Measurements from ENCODE around the gene TGM2. TPM values are rescaled to one million over a fixed set of nuclear protein-coding genes. Genes with fewer than 3 reads are reported as not detected.

TGM2 gene
- total RNA-seq, 2 experiments from 2014 or later = 0.06 to 0.27 TPM

GRCh38 chr20:38199501-38200390 is 34.7 kb upstream of the TGM2 start:
- Mint-ChIP-seq H3K27me3 (peaks cover 23% of the 10 kb centered on the region), H3K27ac (no peak overlapping the region), H3K4me1 (ENCODE audit: low read depth) (no peaks in the 10 kb centered on the region), H3K9me3 (no peaks in the 10 kb centered on the region), H3K4me3 (no peak overlapping the region), H3K36me3 (ENCODE audit: low read depth) (no peaks in the 10 kb centered on the region)
- Histone ChIP-seq H3K36me3 (ENCODE audit: insufficient read depth, low read length) (no peaks in the 10 kb centered on the region), H3K9me3 (ENCODE audit: control insufficient read depth in 1 of 2, insufficient read depth in 1 of 2, low read length in 2 of 2) (no peaks in the 10 kb centered on the region), H3K4me1 (ENCODE audit: insufficient read depth, low read length) (no peaks in the 10 kb centered on the region), H3K27ac (ENCODE audit: low read depth in 1 of 2, low read length in 2 of 2) (no peak overlapping the region), H3K4me3 (ENCODE audit: low read length) (no peak overlapping the region), H3K27me3 (ENCODE audit: control insufficient read depth in 1 of 2, insufficient read depth in 2 of 2, low read length in 2 of 2) (peaks cover 0 to 3% of the 10 kb centered on the region in 2 experiments)
- no peak for ATAC-seq (ENCODE audit: poor library complexity)
- intact Hi-C loops (cut with DNase I, micrococcal nuclease) = no loop called here
- ChIA-PET POLR2A (no interaction called here), CTCF (no interaction called here)
- DNase-seq = no peak
- TF ChIP-seq, protein P1, sequence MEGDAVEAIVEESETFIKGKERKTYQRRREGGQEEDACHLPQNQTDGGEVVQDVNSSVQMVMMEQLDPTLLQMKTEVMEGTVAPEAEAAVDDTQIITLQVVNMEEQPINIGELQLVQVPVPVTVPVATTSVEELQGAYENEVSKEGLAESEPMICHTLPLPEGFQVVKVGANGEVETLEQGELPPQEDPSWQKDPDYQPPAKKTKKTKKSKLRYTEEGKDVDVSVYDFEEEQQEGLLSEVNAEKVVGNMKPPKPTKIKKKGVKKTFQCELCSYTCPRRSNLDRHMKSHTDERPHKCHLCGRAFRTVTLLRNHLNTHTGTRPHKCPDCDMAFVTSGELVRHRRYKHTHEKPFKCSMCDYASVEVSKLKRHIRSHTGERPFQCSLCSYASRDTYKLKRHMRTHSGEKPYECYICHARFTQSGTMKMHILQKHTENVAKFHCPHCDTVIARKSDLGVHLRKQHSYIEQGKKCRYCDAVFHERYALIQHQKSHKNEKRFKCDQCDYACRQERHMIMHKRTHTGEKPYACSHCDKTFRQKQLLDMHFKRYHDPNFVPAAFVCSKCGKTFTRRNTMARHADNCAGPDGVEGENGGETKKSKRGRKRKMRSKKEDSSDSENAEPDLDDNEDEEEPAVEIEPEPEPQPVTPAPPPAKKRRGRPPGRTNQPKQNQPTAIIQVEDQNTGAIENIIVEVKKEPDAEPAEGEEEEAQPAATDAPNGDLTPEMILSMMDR (IDR thresholded peaks at IDR 0.05) = no peak

DNA sequence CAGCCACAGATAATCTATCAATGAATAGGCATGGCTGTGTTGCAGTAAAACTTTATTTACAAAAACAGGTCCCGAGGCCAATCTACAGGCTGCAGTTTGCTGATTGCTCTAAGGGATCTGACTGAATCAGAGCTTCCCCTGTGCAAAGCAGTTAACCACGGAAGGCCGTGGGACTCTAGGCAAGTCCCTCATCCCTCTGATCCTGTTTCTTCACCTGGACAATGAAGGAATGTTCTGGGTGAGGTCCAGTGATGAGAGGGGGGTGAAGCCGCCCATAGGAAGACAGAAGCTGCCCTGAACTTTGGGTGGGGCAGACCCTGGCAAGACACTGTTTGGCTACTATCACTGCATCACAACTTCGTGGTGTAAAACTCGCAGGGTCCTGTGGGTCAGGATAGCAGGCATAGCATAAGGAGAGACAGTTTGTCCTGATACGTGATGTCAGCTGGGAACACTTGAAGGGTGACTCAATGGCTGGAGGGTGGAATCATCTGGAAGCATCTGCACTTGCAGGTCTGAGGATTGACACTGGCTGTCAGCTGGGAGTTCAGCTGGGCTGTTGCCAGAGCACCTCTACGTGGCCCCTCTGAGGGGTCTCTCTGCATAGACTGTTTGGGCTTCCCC is 33.3 kb upstream of the TGM2 start:
- Histone ChIP-seq H3K4me1 (ENCODE audit: insufficient read depth, low read length) (no peaks in the 10 kb centered on the region), H3K4me3 (ENCODE audit: low read length) (no peak overlapping the region), H3K27me3 (ENCODE audit: control insufficient read depth in 1 of 2, insufficient read depth in 2 of 2, low read length in 2 of 2) (peaks cover 0 to 7% of the 10 kb centered on the region in 2 experiments), H3K9me3 (ENCODE audit: control insufficient read depth in 1 of 2, insufficient read depth in 1 of 2, low read length in 2 of 2) (no peaks in the 10 kb centered on the region), H3K27ac (ENCODE audit: low read depth in 1 of 2, low read length in 2 of 2) (no peak overlapping the region), H3K36me3 (ENCODE audit: insufficient read depth, low read length) (no peaks in the 10 kb centered on the region)
- ChIA-PET POLR2A (no interaction called here), CTCF (no interaction called here)
- Mint-ChIP-seq H3K4me3 (no peak overlapping the region), H3K27ac (no peak overlapping the region), H3K9me3 (no peaks in the 10 kb centered on the region), H3K36me3 (ENCODE audit: low read depth) (no peaks in the 10 kb centered on the region), H3K4me1 (ENCODE audit: low read depth) (no peaks in the 10 kb centered on the region), H3K27me3 (peaks cover 26% of the 10 kb centered on the region)
- no peak for ATAC-seq (ENCODE audit: poor library complexity)
- no peak for DNase-seq
- TF ChIP-seq, protein P1 (IDR thresholded peaks at IDR 0.05) = no peak
- intact Hi-C loops (cut with DNase I, micrococcal nuclease) = no loop called here

DNA sequence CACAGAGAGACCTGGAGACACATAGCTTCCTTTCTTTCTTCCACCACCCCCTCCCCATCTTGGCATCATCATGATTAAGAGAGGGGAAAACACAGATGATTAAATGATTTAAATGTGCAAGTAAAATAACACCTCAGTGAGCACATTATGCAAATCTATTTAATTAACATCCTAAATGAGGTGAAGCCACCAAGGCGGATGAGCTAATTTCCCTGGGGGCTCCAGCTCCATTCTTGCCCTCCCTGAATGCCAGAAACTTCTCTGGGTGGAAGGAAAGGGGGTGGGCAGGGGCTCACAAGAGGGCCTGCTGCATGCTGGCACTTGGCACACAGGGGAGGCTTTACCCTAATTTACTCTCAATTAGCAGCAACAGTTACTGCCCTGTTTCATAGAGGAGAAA is 32.5 kb upstream of the TGM2 start:
- H3K4me1 Mint-ChIP-seq (ENCODE audit: low read depth) = no peaks in the 10 kb centered on the region
- H3K4me3 Mint-ChIP-seq = no peak overlapping the region
- ATAC-seq (ENCODE audit: poor library complexity) (no peak), DNase-seq (no peak)
- H3K27ac Mint-ChIP-seq = no peak overlapping the region
- H3K27me3 Mint-ChIP-seq = peaks cover 26% of the 10 kb centered on the region
- CTCF ChIA-PET = no interaction called here
- H3K4me3 ChIP-seq (ENCODE audit: low read length) = no peak overlapping the region
- TF ChIP-seq, protein P1 (IDR thresholded peaks at IDR 0.05) = no peak
- H3K9me3 Mint-ChIP-seq = no peaks in the 10 kb centered on the region
- H3K36me3 Mint-ChIP-seq (ENCODE audit: low read depth) = no peaks in the 10 kb centered on the region
- H3K27me3 ChIP-seq (ENCODE audit: control insufficient read depth in 1 of 2, insufficient read depth in 2 of 2, low read length in 2 of 2) = peaks cover 0 to 7% of the 10 kb centered on the region in 2 experiments
- intact Hi-C loops (cut with DNase I, micrococcal nuclease) = no loop called here
- POLR2A ChIA-PET = no interaction called here
- H3K36me3 ChIP-seq (ENCODE audit: insufficient read depth, low read length) = no peaks in the 10 kb centered on the region
- no peak overlapping the region for H3K27ac ChIP-seq (ENCODE audit: low read depth in 1 of 2, low read length in 2 of 2)
- no peaks in the 10 kb centered on the region for H3K4me1 ChIP-seq (ENCODE audit: insufficient read depth, low read length)
- H3K9me3 ChIP-seq (ENCODE audit: control insufficient read depth in 1 of 2, insufficient read depth in 1 of 2, low read length in 2 of 2) = no peaks in the 10 kb centered on the region

All from CD4-positive, alpha-beta T cell (primary cell).